GM23338 (cell line): ENCODE data around the gene CDCP1. TPM values are rescaled to one million over a fixed set of nuclear protein-coding genes. Genes with fewer than 3 reads are reported as not detected.

Source experiments
- ATAC-seq: fragments of 200-7000 bp; cut with Tn5 transposase; 3 replicates; pipeline ENCODE4 v1.9.1; 2020
- DNase-seq: peaks from one replicate; pipeline ENCODE4 v3.0.0-alpha.2; 2015; ENCODE audit warnings: low spot score
- H2AFZ ChIP-seq: fragments of 200-600 bp; sonication (generic); 2 replicates; pipeline ENCODE4 v1.8.0; 2016; ENCODE audit warnings: antibody characterized with exemption, mild to moderate bottlenecking, moderate library complexity
- H3F3A ChIP-seq: fragments of 200-600 bp; sonication (generic); replicated peaks from 2 replicates; pipeline ENCODE4 v1.8.0; 2017; ENCODE audit warnings: antibody characterized with exemption, mixed run types, low read depth
- H3K27ac ChIP-seq: fragments of 200-600 bp; sonication (generic); 2 replicates; pipeline ENCODE4 v1.6.1; 2016; ENCODE audit warnings: low read depth
- H3K27me3 ChIP-seq: fragments of 200-600 bp; sonication (generic); 2 replicates; pipeline ENCODE4 v1.8.0; 2016; ENCODE audit warnings: mild to moderate bottlenecking, mixed run types, moderate library complexity; ENCODE audit not compliant: insufficient read depth
- H3K36me3 ChIP-seq: fragments of 200-600 bp; sonication (generic); 2 replicates; pipeline ENCODE4 v1.8.0; 2016; ENCODE audit warnings: mild to moderate bottlenecking; ENCODE audit not compliant: insufficient read depth
- H3K4me1 ChIP-seq: fragments of 200-600 bp; sonication (generic); 2 replicates; pipeline ENCODE4 v1.8.0; 2016; ENCODE audit warnings: mild to moderate bottlenecking, moderate library complexity; ENCODE audit not compliant: insufficient read depth
- H3K4me2 ChIP-seq: fragments of 200-600 bp; sonication (generic); 2 replicates; pipeline ENCODE4 v1.7.1; 2017; ENCODE audit warnings: mixed run types
- H3K4me3 ChIP-seq: fragments of 200-600 bp; sonication (generic); 2 replicates; pipeline ENCODE4 v1.6.1; 2016; ENCODE audit warnings: mixed run types
- H3K79me2 ChIP-seq: fragments of 200-600 bp; sonication (generic); replicated peaks from 2 replicates; pipeline ENCODE4 v1.8.0; 2017; ENCODE audit warnings: mild to moderate bottlenecking; ENCODE audit not compliant: insufficient read depth
- H3K9me2 ChIP-seq: fragments of 200-600 bp; sonication (generic); 2 replicates; pipeline ENCODE4 v1.8.0; 2017; ENCODE audit not compliant: insufficient read depth
- H4K20me1 ChIP-seq: fragments of 200-600 bp; sonication (generic); replicated peaks from 2 replicates; pipeline ENCODE4 v1.8.0; 2017; ENCODE audit warnings: mild to moderate bottlenecking; ENCODE audit not compliant: insufficient read depth
- H3K27ac Mint-ChIP-seq: 2 replicates; pipeline ENCODE4 v1.8.0; 2020; ENCODE audit warnings: inconsistent platforms, mild to moderate bottlenecking, moderate library complexity, mixed read lengths
- H3K27me3 Mint-ChIP-seq: 3 replicates; pipeline ENCODE4 v1.8.0; 2022; ENCODE audit warnings: low read depth, mild to moderate bottlenecking, moderate library complexity, mixed read lengths, inconsistent platforms; ENCODE audit not compliant: insufficient read depth, poor library complexity
- H3K36me3 Mint-ChIP-seq: 3 replicates; pipeline ENCODE4 v1.8.0; 2021; ENCODE audit warnings: low read depth, mild to moderate bottlenecking, inconsistent platforms, moderate library complexity, mixed read lengths
- H3K4me1 Mint-ChIP-seq: 3 replicates; pipeline ENCODE4 v1.8.0; 2020; ENCODE audit warnings: mild to moderate bottlenecking, inconsistent platforms, mixed read lengths
- H3K4me3 Mint-ChIP-seq: 3 replicates; pipeline ENCODE4 v1.8.0; 2021; ENCODE audit warnings: moderate library complexity, mild to moderate bottlenecking, inconsistent platforms, mixed read lengths
- H3K9me3 Mint-ChIP-seq: 3 replicates; pipeline ENCODE4 v1.8.0; 2020; ENCODE audit warnings: moderate library complexity, mild to moderate bottlenecking, inconsistent platforms, mixed read lengths
- CREB1 ChIP-seq: fragments of 250-450 bp; sonication (Bioruptor Pico); IDR thresholded peaks from 2 replicates; pipeline ENCODE4 v1.5.0; 2020; ENCODE audit warnings: low read depth, mild to moderate bottlenecking, moderate library complexity
- NANOG ChIP-seq: IDR thresholded peaks from 2 replicates; pipeline ENCODE4 v1.6.1; 2016; ENCODE audit warnings: antibody characterized with exemption, borderline replicate concordance
- POLR2AphosphoS5 ChIP-seq: IDR thresholded peaks from 2 replicates; pipeline ENCODE4 v1.6.1; 2016; ENCODE audit warnings: antibody characterized with exemption, low read depth
- ZNF331 ChIP-seq: fragments of 250-450 bp; sonication (Bioruptor Pico); IDR thresholded peaks from 2 replicates; pipeline ENCODE4 v1.5.0; 2020; ENCODE audit warnings: low read depth, mild to moderate bottlenecking, moderate library complexity
- polyA plus RNA-seq: library from polyadenylated mRNA; unstranded; fragments of >200 nt; fragmentation: Nextera tagmentation; extraction: Ambion mirVana; gene quantifications from 2 replicates; pipeline ENCODE4 v1.2.1, GENCODE V29; 2016
- small RNA-seq: library from RNA; depleted of rRNA; stranded (forward); fragments of <200 nt; gene quantifications from one replicate; pipeline ENCODE3, GENCODE V24; 2014; ENCODE audit warnings: low replicate concordance
- total RNA-seq: library from RNA; depleted of rRNA; stranded (reverse); fragments of >200 nt; shearing (Covaris generic); gene quantifications from 2 replicates; pipeline ENCODE4 v1.2.3, GENCODE V29; 2014; rRNA removed
- TF ChIP-seq, protein P1 (sequence below): IDR thresholded peaks from 2 replicates; pipeline ENCODE4 v1.6.1; 2016; ENCODE audit warnings: antibody characterized with exemption

The CDCP1 gene
- total and polyA plus RNA-seq, 2 experiments from 2014 or later: 7.7 to 20.1 TPM

DNA sequence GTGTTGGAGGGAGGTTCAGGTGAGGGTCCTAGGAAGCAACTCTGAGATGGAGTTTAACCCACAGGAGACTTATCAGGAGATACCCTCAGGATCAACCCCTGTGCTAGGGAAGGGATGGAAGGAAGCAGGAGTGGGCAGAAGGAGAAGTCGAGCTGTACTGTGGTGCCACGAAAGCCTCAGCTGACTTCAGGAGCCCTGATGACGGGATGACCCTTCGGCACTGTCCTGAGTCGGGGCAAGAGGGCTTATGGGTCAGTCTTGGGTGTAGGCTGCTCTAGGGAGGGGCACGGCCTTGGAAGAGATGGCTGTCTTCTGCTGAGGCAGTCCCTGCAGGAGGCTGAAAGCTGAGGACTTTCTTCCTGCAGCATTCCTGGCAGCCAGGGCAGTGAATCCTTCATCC is 112.4 kb downstream of the CDCP1 start:
- no peak for DNase-seq
- Histone ChIP-seq H3K4me2 (no peak overlapping the region), H3K4me1 (peaks cover 13% of the 10 kb centered on the region), H3K79me2 (no peaks in the 10 kb centered on the region), H3F3A (0 out of 2 replicates have a peak, but pooled peaks cover 4% of the 10 kb centered on the region), H2AFZ (no peak overlapping the region), H3K9me2 (no peaks in the 10 kb centered on the region), H3K27ac (no peak overlapping the region), H3K36me3 (no peaks in the 10 kb centered on the region), H3K27me3 (peaks cover 40% of the 10 kb centered on the region), H3K4me3 (no peak overlapping the region), H4K20me1 (no peaks in the 10 kb centered on the region)
- H3K36me3 Mint-ChIP-seq: no peaks in the 10 kb centered on the region
- TF ChIP-seq NANOG (no peak), ZNF331 (no peak), CREB1 (CRISPR knock-in tag) (no peak), POLR2AphosphoS5 (no peak)
- TF ChIP-seq, protein P1, sequence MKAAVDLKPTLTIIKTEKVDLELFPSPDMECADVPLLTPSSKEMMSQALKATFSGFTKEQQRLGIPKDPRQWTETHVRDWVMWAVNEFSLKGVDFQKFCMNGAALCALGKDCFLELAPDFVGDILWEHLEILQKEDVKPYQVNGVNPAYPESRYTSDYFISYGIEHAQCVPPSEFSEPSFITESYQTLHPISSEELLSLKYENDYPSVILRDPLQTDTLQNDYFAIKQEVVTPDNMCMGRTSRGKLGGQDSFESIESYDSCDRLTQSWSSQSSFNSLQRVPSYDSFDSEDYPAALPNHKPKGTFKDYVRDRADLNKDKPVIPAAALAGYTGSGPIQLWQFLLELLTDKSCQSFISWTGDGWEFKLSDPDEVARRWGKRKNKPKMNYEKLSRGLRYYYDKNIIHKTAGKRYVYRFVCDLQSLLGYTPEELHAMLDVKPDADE: no peak
- H3K27me3 Mint-ChIP-seq: peaks cover 49% of the 10 kb centered on the region
- peaks cover 30% of the 10 kb centered on the region; the same call in 2 of the 3 replicates for H3K4me1 Mint-ChIP-seq
- no peak overlapping the region for H3K27ac Mint-ChIP-seq
- no peak for ATAC-seq
- no peak overlapping the region; the same call in 2 of the 3 replicates for H3K4me3 Mint-ChIP-seq
- no peaks in the 10 kb centered on the region for H3K9me3 Mint-ChIP-seq

Small RNA genes within 50 kb of the gene (small RNA-seq; reads per million reads assigned to genes)
- gene RNU5B-3P: 0.80 reads per million, percentile 53 among the genes with 10 or more reads in this experiment

Other genes with a start within 250 kb of the CDCP1 start
- gene ZDHHC3, start 170.2 kb downstream of the CDCP1 start, total RNA-seq: 71.7 and 84.2 TPM in 2 replicates
- gene ZDHHC3, start 170.2 kb downstream of the CDCP1 start, polyA plus RNA-seq: 27.5 and 28.9 TPM in 2 replicates
- gene EXOSC7, start 170.1 kb downstream of the CDCP1 start, total RNA-seq: 84.8 and 99.4 TPM in 2 replicates
- gene EXOSC7, start 170.1 kb downstream of the CDCP1 start, polyA plus RNA-seq: 114 and 120 TPM in 2 replicates
- gene CLEC3B, start 120.1 kb downstream of the CDCP1 start, total RNA-seq: not detected in 2 replicates
- not detected in 2 replicates for gene CLEC3B, start 120.1 kb downstream of the CDCP1 start, polyA plus RNA-seq
- gene TMEM158, start 79.9 kb upstream of the CDCP1 start, total RNA-seq: 16.9 and 19.6 TPM in 2 replicates
- gene TMEM158, start 79.9 kb upstream of the CDCP1 start, polyA plus RNA-seq: 9.6 and 12.8 TPM in 2 replicates
- 47.1 and 51.8 TPM in 2 replicates for gene LARS2, start 242.2 kb upstream of the CDCP1 start, total RNA-seq
- 8.9 and 13.4 TPM in 2 replicates for gene LARS2, start 242.2 kb upstream of the CDCP1 start, polyA plus RNA-seq